HG03064 (cell line): ENCODE results near the gene MTUS2.
A peak's percentile ranks its signal among the peaks of the same experiment; 100 is the strongest.

Experiments used
- ATAC-seq: cut with Tn5 transposase; IDR thresholded peaks from one replicate; pipeline ENCODE4 v1.9.1; 2021; ENCODE audit warnings: low read depth; ENCODE audit not compliant: unreplicated experiment

The MTUS2 gene

DNA sequence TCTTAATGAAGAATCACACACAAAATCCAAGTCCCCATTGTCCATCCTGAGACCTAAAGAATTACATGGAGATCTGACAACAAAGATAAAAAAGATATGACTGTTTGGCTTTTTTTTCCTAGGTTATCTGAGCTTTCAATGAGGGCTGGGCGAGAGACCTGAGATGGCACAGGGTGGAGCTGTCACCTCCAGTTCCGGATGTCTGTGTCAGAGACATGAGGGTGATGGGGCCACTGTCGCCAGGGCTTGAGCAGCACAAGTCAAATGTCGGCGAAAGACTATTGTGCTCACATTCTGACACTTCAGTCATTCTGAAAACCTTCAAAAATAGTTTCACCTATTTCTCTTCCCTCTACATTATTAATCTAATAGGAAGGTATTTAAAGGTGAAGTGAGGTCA is 709.6 kb downstream of the MTUS2 start:
- ATAC-seq = no peak

DNA sequence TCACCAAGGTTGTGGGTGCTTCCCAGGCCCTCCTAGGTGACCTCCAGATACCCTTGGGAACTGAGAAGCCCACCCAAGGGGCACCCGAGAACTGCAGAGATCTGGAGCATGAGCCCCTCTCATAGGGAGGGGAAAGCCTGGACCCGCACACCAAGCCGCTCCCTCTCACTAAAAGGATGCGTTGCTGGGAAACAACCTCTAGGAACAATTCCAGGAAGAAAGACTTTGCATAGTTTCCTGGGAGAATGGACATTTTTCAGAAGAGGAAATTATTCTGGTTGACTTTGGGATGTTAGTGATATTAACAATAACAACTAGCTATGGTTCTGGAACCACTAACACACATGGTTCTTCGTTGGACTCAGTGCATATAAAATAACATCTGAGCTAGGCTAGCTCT is 710.8 kb downstream of the MTUS2 start:
- no peak for ATAC-seq

DNA sequence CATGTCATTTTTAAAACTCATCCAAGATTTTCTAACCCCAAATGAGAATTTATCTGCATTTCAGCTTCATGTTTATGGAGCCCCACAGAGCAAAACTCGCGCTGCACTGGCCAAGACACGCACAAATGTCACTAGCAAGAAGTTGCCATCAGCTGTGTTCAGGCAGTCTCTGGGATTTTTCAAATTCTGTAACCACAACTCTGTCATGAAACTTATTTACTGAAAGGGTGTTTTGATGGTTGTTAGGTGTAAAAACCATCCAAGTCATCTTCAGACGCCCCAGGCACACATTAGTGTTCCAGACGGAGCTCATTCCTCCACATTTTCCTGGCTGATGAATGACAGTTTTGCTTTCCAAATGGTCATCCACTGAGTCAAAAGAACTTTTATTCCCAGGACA is 712.0 kb downstream of the MTUS2 start:
- no peak for ATAC-seq

DNA sequence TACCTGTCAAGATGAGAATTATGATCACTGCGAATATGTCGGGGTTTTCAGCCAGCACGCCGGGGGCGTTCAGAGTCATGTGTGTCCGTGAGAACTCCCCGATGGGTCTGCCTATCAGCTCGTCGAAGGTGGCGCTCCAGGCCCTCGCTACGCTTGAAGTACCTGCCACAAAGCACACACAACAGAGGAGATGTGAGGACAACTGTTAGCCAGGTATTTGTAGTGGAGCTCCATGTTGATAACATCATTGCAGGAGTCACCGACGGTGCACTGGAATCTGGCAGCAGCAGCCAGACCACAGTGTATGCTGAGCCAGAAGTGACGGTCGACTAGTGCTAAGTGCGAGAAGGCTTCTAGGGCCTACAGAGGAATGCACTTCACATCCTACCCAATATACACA is 712.7 kb downstream of the MTUS2 start:
- no peak for ATAC-seq

DNA sequence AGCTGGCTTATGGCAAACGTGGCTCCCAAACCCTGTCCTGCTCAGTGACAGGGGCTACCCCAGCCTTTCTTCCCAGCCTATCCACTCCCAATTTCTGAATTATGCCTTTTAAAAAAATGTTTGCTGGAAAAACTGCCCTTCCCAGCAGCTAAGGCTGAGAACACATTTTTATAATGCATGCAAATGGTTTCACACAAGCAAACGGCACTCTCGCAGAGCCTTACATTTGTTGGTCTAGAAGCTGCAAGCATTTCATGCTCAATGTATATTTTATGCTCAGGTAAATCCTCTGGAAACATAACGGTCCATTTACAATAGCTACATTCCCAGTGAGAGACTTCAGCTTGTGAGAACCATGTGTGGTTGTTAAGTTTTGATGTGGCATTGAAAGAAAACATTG is 713.9 kb downstream of the MTUS2 start:
- ATAC-seq = no peak

DNA sequence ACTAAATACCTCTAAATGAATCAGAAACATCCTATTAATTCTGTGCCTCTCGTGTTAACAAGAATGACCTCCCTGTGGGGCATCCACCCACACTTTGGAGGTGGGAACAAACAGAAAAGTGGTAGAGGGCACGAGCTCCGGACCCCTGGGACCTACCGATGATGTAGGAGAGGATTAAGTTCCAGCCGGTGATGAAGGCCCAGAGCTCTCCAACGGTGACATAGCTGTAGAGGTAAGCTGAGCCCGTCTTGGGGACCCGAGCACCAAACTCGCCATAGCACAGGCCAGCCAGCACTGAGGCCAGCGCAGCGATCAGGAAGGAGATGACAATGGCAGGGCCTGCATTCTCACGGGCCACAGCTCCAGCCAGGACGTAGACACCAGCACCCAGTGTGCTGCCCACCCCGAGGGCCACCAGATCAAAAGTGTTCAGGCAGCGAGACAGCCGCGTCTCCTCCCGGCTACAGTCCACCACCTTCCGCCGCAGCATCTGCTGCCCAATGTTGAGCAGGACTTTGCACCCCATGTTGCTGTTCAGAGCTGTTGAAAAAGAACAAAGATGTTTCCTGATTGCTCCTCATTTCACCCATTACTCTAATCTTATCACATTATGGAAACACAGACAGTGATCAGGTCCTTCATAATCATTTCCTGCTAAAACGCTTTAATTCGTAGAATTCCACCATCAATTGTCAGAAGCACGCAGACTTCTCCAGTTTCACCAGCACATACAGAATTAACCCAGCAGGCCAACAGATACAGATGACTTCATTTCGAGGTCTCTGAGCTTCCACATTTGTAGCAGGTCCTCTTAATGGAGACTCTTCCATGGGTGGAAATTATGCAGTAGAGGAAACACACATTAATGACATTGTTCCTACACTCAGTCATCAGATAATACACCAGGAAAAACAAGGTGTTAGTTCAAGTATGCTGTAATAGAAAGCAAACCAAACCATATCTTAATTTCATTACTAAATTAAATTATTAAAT is 715.8 kb downstream of the MTUS2 start:
- ATAC-seq = no peak

DNA sequence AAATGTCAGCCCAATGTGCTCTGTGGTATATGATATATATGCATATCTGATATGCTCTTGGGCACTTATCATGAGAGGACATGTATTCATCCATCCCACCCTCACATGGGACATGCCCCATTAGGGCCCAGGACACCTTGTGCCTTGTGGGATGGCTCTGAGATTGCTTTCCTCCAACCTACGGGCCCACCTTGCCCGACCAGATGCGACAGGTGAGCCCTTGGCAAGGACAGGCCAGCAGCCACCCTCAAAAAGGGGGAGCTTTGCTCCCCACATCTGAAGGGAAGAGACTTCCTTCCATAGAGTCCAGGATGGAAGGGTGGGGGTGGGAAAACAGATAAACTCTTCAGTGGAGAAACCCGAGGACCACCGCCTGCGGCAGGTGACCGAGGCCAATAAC is 716.7 kb downstream of the MTUS2 start:
- no peak for ATAC-seq

DNA sequence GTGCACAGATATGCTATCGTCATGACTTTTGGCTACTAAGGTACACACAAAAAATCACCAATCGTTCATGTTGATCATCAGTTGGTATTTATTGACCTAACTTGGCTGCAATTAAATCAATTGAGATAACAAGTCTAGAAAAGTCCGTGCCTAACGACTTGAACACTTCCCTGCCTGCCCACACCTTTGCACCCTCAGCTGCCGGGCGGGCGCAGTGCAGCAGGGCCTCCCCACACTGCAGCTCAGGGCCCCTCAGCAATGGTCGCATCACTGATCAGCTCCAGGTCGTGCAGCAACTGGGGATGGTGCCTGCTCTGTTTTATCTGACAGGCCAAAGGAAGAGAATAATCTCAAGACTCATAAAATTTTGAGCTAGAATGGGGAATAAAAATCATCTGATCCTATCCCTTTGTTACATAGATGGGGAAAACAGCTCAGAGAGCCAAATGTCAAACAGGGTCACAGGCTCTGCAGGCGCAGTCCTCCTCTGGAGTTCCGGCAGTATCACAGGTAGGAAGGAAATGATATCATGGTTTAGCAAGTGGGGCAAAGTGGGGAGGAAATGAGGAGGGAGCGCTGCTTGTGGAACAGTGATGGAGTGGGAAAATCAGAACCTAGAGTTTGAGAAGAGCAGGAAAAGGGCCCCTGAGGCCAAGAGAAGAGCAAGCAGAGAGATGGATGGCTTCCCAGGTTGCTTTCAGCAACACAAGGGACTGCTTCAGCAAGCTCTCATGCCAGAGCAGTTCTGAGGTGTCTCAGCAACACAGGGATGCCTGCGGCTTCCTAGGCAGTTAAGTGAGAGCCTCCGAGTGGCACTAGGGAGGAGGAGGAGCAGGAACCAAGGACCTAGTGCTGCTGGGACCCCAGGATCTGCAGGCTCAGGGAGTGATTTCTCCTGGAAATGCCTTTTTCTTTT is 717.9 kb downstream of the MTUS2 start:
- no peak for ATAC-seq

DNA sequence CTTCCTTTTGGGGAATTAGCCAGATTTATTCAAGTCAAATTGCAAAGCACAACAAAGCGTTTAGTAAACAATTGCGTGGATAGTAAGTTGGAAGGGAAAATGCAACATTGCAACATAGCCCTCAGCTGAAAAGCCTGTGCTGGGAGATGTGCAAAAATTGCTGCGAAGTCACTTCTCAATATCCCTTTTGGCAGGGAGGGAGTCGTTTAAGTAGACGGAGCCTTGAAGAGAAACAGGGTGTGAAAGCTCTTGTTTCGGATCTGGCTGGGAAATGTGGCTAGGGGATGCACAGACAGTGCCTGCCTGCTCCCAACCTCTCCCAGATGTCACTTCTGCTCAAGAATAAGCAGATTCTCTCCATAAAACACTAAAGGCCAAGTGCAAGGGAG is 718.5 kb downstream of the MTUS2 start:
- no peak for ATAC-seq

DNA sequence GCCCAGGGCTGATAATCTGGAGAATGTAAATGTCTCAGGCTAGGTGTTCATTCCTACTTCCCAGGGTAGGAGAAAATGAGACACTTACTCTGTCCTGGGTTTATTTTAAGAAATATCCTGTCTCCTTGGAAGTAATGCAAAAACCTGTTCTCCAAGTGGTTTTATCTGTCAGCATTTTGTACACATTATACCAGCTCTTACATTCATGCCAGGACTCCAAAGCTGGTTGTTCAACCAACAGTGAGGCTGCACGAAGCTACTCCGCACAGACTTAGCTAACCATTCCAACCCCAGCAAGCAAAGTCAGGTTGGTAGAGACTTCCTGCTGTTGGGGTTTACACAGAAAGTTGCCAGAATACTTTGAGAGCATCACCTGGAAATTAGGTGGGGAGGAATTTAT is 719.7 kb downstream of the MTUS2 start:
- no peak for ATAC-seq

DNA sequence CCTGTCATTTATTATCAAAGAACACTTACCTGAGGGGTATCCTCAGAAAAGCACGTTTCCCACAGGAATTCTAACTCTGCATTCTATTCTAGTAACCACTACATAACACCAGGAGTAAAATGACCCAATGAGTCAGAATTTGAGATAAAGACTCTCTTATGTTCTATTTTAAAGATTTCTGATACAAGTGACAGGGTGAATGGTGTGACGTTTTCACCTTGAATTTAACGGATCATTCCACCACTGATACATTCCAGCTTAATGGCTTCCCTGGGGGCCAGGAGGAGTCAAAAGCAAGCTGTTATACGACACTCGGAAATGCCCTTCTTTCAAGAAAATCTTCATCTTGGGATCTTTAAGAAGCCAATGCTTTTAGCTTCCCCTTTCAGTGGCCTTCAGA is 720.2 kb downstream of the MTUS2 start:
- ATAC-seq = no peak

DNA sequence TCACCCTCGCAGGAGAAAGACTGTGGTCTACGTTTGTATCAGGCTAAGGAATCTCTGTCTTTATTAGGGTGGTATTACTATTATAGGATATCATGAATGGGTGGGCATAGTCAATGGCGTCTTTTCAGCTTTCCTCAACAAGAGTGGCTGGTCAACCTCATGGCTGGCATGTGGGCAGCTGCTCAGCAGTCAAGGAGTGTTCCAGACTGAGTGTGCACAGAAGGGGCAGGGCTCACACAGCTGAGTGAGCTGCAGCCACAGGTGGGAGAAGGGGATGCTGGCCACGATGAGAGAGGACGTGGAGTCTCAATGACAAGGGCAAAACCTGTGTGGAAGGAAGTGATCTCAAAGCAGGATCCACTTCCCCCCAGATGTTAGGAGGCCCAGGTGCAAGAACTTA is 720.7 kb downstream of the MTUS2 start:
- no peak for ATAC-seq

DNA sequence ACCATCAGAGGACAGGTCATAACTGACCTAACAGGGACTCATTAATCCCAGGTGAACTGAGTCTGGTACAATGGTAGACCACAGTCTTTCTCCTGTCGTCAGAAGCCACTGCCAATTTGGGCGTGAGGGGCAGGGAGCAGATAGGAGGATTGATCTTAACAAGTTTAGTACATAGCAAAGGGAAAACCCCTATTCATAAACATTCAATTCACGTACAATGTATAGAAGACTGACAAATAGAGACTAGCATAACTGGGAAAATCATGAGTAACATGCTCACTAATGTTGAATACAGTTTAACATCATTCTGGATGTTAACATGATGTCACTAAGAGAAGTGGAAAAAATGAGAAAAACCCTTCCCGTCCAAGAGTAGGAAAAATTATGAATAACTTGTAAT is 721.3 kb downstream of the MTUS2 start:
- no peak for ATAC-seq

DNA sequence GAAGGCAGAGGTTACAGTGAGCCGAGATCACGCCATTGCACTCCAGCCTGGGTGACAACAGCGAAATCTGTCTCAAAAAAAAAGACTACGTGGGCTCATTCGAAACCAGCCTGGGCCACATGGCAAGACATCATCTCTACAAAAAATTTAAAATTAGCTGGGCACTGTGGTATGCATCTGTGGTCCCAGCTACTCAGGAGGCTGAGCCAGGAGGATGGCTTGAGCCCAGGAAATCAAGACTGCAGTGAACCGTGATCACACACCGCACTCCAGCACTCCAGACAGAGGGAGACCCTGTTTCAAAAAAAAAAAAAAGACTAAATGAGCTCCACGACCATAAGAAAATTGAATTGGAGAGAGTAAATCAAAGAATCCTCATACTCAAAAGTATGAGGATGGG is 722.2 kb downstream of the MTUS2 start:
- no peak for ATAC-seq

DNA sequence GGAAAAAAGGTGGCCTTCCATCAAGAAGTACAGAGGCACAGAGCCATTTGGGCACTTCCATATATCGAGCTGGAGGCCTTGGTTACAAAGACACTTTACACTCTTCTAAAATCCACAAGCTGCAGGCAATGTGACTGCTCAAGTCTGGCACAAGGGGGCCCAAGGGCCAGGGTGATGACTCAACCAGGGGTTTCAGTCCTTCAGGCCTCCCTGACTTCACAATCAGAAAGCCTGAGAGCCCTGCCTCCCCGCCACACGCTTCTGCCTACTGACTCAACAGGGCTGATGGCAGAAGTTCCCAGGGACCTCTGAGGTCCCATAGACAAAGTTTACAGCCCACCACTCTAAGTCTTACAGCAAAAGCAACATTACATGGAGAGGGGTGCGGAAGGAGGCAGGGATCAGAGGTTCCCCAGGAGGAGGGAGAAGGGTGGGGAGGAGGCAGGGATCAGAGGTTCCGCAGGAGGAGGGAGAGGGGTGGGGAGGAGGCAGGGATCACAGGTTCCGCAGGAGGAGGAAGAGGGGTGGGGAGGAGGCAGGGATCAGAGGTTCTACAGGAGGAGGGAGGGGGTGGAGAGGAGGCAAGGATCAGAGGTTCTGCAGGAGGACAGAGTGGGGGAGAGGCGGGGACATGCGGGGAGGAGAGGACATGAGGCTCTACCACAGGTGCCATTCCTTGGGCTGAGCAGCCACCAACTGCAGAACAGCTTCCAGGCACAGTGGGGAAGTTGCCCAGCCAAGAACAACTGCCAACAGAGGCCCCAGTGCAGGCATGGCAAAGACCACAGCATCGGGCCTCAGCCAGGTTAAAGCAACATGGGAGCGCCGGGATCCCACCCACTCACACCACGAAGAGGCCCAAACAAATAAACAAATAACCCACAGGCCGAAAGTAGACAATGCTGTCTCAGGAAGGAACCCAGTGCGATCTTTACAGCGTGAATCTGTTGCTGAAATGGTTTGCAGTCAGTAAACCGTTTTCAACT is 723.4 kb downstream of the MTUS2 start:
- ATAC-seq = peak; percentile 97

DNA sequence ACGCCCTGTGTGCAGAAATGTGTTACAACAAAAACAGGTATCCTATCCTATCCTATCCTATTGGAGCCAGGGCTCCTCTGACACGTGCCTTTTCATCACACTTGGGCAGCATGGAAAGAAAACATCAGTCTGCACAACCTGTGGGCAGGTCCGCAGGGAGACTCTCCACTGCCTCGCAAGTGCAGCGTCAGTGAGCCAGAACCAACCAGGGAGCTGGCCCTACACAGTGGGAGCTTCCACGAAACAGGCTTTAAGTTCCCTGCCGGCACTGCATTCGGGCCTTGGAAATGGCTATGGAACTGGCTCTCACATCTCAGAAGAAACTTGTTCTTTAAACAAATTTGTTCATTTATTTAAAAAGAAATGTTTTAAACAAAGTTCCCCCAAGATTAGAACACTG is 725.8 kb downstream of the MTUS2 start:
- ATAC-seq = no peak

DNA sequence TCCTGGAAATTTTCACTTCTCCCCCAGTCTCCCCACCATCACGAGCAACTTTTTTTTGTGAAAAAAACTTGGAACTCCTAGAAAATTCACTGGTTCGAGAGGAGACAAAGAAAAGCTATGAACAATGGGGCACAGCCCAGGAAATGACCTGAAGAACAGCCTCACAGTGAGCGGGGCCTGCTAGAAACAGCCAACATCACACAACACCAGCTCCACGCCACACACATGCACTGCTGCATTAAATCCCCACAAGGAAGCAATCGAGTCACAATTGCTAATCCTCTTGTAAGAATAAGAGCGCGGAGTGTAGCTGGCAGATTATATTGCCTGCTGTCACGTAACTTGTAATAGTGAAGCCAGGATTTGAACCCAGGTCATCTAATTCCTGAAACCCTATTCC is 726.5 kb downstream of the MTUS2 start:
- no peak for ATAC-seq

DNA sequence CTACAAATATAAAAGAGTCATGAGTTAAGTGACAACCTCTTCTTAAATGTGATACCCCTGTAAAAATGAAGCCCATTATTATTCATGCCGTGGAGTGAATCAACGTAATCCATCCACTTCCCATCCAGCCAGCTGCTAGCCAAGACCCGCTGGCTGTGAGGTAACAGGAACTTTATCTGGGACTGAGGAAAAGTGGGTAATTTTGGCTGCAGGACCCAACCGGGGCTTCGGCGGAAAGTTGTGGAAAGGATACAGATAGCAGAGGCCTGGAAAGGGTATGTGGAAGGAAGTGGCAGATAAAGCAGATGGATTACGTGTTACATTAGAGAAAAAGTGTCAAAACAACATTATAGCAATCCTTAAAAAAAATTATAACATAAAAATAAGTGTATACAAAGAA is 727.0 kb downstream of the MTUS2 start:
- ATAC-seq = no peak

DNA sequence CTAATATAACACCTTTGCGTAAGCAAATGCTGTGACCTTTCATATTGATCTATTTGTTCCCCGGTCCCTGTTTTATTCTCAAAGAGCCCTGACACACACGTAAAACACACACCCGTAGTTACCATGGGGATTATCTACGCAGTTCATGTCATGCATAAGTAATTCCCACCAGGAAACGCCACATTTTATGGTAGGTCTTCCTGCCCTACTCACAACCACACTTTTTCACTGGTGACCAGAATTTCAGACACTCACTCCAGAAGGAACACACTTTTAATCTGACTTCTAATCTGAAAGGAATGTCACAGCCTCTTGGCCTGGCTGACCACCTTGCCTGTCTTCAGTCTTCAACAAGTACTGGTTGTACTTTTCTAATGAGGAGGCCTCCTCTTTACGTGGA is 728.6 kb downstream of the MTUS2 start:
- ATAC-seq = no peak

DNA sequence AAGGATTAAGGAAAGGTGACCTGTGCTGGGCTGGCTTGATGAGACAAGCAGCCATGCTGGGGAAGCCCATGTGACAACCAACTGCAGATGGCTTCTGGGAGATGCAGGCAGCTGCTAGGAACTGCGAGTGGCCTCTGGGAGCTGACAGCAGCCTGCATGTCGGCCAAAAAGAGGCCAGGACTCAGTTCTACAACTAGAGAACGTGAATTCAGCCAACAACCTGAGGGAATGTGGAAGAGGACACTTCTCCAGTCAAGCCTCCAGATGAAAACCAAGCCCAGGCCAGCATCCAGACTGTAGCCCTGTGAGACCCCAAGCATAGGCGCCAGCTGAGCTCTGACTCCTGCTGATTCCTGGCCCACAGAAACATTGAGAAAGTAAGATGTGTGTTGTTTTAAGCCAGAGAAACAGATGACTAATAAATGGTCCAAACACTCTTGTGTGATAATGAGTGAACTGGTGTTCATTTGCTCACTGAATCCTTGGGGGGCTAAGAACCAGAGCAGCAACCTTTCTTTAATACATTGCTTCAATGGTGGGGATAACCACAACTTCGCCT is 730.4 kb downstream of the MTUS2 start:
- ATAC-seq = no peak
